ENCODE data around the gene SLC25A26.

Gene SLC25A26

DNA sequence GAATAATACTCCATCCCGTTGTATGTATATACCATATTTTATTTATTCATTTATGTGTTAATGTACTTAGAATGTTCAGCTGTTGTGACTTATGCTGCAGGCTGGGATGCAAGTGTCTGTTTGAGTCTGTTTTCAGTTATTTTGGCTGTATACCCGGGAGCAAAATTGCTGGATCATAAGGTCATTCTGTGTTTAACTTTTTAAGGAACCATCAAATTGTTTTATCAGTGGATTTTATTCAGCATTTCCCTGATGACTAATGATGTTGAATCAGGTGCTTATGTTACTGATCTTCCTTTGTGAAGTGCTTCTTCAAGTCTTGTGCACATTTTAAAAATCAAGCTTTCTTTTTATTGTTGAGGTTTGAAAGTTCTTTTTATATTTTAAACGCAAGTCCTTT lies 118.1 kb downstream of the SLC25A26 start:
- no peak for DNase-seq

DNA sequence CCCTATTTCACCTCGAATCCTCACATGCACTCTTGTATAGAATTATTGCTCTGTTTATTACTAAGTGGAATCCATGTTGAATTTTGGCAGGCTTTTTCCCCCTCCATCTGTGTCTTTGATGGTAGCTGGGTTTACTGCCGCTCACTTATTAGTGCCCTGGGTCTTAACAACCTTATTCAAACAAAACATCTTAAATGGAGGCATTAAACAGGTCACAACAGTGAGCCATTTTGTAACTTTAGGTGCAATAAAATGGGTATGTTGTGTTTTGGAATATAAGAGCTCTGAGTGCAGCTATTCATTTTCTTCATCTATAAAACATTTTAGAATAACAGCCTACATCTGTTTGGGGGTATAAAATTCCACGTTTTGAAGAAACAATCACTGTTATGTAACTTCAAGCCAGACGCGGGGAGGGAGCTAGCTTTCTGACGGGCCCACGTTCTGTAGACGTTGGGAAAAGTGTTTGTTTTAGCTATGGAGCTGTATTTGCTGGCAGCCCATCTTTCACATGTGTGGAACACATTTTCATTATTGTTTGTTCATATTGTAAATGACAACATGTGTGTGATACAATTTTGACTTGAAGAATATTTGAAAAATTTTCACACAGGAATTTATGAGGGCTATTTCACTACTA lies 122.0 kb downstream of the SLC25A26 start:
- no peak for DNase-seq

DNA sequence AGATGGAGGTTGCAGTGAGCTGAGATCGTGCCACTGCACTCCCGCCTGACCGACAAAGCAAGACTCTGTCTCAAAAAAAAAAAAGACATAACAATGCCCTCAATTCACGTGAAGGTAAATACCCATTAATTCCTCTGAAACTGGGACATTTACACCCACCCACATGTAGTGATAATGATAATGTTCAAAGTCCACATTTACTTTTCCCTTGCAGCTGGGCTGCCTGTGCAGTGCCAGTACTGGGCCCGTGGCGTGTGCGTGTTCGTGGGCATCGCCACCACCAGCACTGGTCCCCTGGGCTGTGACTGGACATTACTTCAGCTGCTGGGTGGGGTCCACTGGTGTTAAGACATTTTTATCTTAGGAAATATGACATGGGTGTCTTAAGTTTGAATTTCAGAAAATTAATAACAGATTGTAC lies 123.6 kb downstream of the SLC25A26 start:
- DNase-seq, result no peak

DNA sequence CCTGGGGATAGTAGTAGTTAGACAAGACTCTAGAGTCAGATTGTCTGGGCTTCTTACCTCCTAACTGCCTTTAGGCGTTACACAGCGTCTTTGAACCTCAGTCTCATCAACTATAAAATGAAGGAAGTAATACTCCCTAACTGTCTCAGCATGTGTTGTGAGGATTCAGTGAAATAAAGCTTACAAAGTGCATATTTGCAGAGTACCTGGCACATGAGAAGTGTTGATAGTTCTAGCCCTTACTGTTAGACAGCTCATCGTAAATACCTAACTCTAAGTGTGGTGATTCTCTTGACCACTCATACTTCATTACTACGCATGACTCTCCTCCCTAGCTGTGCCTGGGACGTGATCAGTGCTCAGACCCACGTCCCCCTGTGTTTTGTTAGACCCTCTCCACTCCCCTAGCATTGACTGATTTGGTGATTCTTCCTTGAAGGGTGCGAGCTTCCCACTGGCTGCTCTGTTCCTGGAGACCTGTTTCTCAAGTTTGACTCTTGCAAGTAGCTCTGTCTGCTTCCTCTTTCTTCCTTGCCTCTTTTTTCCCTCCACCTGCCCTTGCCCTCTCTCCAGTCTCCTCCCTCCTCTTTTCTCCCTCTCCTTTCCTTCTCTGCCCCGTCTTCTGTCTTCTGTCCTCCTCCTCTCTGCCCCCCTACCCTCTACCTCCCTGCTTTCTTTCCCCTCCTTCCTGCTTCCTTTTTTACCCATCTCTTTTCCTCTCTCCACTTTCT lies 124.2 kb downstream of the SLC25A26 start:
- DNase-seq, result no peak

DNA sequence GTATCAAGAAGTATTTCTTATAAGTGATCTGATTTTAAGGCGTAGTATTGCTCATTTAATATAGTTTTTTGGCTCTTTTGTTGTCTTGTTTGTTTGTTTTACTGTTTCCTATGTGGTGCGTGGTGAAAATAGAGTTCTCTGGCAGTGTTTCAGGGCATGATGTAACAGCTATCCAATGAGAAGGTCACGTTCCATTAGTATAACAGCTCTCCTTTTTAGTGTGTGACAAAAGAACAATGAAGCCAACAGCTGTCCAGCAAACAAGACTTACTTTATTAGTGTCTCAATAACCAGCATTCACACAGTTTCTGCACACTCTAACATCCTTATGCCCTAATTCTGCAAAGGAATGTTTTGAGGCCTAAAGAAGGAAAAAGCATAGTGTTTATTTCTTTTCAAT lies 127.9 kb downstream of the SLC25A26 start:
- DNase-seq, result no peak

DNA sequence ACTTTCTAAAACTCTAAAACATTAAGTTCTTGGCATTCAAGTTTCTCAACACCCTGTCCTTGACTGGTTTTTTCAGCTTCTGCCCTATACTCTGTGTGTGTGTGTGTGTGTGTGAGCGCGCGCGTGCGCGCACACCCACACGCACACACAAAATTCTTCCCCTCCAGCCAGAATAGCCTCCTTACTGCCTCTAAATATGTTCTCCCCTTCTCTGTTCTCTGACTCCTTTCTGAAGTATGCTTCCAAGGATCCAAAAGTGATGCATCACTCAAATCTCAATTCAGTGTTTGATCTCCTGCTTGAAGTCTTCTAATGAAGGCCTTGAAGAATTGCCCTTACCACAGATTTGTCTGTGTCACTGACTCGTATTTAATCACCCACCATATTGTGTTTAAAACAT lies 129.8 kb downstream of the SLC25A26 start:
- DNase-seq, result no peak

DNA sequence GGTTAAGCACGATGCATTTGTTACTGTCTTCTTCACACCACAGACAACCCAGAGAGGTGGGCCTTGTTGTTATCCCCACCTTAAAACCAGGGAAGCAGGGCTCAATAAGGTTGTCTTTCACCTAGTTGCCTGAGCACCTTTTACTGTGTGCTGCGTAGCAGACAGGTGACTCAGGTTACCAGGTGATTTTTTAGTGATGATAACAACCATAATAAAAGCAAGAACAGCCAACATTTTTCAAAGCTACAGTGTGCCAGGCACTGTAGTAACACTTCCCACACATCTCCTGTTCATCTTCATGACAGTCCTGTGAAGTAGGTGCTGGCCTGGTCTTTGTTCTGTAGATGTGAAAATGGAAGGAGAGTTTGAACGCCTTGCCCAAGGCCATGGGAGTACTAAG lies 132.2 kb downstream of the SLC25A26 start:
- DNase-seq, result no peak

DNA sequence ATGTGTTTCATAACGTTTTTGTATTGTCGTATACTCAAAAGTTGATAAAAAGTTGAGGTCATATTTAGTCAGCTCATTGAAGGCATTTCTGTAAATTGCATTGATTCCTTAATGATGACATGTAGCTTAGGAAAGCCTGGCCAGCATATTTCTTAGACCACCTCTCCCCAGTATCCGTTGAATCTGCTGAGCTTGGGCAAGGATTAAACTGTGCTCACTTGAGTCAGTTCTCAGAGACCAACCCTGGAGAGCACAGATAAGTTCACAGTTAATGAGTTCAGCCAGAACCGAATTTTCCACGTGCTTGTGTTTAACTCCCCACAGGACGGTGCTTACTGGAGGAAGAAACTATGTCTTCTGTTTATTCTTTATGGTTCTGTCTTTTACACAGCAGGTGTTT lies 132.7 kb downstream of the SLC25A26 start:
- DNase-seq, result no peak

DNA sequence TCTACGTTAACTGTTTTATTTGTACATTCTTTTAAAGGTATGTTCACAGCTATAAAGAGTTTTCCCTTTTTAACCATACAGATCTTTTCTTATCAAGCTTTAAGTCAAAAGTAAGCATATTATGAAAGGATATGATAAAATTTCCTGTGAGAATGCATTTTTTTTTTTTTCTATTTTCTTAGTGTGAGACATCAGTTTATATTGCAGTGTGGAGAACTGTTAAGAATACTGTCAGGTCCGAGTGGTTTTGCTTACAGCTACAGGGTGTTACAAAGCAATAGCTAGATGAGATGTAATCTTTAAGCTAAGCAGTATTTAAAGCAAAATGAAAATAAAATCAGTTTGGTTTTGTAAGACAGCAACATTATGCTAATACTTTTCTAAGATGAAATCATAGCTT lies 133.2 kb downstream of the SLC25A26 start:
- DNase-seq, result no peak

DNA sequence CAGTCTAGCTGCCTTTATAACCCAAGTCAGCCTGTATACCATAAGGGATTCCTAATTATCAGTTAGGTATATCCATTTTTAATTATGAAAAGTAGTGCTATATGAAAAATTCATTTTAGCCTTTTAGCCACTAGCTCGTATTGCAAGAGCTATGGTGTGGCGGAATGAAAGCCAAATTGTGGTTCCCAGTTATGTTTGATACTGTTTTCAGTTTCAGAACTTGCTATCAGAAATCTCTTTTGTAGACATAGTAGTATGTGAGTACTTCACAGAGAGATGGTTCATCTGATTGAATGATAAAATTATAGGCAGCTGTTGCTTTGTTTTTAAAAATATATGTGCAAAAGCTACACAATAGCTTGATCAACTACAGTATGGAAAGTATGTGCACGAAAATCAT lies 134.6 kb downstream of the SLC25A26 start:
- no peak for DNase-seq

DNA sequence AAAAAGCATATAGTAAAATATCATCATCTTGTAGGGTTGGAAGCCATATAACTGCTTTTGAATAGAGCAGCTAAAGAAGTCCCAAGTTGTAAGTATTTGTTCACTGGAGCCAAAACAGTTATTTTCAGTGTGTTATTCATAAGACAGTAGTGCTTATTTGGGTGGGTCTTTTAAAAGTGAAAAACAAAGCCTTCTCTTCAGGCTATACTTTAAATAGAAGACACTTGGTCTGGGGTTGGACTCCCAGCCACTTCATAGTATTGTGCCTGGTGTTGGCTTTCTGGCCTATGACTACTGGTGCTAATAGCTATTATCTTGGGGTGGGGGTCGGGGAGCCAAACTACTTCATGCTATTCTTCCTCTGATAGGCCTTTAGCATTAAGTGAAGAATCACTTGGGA lies 135.2 kb downstream of the SLC25A26 start:
- DNase-seq, result no peak

DNA sequence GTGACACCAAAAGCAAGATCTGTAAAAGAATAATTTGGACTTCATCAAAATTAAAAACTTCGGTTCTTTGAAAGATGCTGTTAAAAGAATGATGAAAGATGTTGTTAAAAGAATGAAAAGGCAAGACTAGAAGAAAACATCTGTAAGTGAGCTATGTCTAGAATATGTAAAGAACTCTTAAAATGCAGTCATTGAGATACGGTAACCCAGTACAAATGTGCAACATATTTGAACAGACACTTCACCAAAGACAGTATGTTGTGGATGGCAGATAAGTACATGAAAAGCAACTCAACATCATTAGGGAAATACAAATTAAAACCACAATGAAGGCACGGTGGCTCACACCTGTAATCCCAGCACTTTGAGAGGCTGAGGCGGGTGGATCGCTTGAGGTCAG lies 140.6 kb downstream of the SLC25A26 start:
- no peak for DNase-seq

DNA sequence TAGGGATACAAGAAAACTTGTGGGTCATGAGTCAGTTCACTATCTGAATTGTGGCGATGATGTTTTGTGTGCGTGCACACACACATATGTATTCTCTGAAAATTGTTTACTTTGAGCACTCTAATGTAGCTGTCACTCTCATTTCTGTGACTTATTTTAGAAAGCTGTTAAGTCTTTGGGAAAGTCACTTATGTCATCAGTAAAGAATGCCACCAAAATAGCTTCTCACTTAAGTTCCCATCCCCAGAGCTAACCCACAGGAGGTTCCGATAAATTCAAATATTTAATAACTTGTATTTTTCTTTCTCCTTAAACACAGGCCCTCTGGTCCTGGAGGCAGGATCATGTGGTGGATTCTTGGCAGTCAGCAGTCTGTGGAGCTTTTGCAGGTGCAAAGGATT lies 141.7 kb downstream of the SLC25A26 start:
- DNase-seq, result no peak

DNA sequence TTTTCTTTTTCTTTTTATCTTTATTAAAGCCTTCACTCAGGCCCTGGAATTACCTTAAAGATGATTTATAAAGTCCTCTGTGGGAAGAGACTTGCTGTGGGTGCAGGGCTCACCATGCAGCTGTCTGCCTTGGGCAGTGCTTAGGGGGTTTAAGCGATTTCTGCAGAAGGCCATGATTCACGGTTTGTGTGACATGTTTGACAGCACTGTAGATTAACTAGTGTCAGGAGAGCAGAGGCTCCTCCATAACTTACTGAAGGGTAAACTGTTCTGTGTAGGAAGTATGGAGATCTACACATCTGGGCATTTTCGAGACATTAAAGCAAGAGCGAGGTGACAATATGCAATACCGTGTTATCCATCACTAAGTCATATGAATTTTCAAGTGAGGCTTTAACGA lies 142.3 kb downstream of the SLC25A26 start:
- DNase-seq, result no peak

DNA sequence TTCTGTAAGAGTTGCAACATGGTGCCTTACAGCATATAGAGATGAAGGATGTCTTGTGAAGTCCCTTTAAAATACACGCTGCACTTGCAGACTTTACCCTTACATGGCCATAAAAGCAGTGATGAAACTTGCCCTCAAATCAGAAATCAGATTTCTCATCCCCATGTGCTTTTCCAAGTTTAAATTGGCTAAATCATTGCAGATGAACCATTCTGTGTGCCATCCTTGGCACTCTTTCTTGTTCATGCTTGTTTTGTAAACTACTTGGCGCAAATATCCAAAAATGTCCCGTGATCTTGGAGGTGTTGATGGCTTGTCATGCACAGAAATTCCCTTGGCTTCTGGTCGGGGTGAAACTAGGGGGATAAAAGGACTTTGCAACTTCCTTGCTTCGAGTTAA lies 144.3 kb downstream of the SLC25A26 start:
- DNase-seq, result no peak

DNA sequence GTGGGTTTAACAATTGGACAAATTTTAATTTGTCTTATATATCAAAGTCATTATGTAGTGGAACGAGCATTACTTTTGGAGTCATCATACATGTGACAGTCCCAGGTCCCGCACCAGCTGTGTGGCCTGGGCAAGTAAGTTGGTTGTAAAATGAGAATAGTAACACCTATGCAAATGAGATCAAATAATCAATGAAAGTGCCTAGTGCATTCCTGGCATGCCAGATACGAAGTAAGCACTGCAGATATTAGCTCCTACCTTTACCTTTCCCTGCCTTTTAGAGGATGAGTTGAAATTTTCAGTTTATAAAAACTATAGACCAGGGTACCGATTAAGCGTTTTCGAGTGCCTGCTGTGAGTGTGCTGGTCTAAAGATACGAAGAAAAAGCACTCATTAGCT lies 145.9 kb downstream of the SLC25A26 start:
- DNase-seq, result no peak

DNA sequence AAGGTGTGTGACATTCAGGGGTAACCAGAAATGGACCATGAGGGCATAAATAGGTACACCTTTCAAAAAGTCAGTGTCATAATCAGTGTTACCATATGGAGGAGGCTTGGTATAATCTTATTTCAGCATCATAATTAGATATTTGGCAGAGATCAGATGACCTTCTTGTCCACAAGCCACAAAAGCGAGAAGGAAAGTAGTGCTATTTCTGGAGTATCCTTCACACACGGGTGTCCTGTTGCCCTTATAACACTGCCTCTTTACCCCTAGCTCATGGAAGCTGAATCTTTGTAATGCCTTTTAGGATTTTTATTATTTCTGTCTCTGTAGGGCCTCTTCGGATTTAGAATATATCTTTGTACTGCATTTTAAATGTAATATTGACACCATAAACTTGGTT lies 147.2 kb downstream of the SLC25A26 start:
- no peak for DNase-seq

DNA sequence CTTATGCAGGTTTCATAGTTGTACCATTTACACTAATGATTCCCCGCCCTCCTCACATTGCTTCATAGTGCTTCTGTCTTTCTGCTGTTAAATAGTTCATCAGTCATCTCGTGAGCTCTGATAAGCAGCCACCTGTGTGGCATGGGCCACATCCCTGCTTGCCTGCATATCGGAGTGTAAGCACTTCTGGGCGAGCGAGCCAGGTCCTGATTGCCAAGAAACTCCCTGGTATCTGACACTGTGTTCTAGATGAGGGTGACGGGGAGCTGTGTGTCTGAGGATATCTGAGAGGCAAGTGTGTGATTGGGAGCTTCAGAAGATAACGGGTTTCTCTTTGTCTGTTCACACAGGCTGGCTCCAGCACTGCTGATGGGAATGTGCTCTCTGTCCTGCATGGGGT lies 149.4 kb downstream of the SLC25A26 start:
- DNase-seq, result no peak

DNA sequence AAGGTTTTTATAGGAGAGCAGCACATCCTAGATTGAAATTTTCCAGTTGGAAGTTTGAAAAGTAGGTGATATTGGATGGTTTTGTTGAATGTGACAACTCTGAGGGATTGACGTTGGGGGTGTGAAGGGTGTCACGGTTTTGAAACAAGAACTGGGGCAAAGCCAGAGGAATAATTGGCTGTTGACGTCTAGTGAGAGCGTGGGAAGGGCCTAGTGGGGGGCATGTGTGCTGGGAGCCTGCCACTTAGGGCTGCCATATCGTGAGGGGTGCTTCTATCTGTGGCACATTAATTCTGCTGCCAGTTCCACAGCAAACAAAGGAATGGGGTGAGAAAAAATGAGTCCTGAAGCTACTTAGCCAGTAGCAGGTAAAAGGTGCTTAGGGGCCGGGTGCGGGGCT lies 150.6 kb downstream of the SLC25A26 start:
- DNase-seq, result no peak

DNA sequence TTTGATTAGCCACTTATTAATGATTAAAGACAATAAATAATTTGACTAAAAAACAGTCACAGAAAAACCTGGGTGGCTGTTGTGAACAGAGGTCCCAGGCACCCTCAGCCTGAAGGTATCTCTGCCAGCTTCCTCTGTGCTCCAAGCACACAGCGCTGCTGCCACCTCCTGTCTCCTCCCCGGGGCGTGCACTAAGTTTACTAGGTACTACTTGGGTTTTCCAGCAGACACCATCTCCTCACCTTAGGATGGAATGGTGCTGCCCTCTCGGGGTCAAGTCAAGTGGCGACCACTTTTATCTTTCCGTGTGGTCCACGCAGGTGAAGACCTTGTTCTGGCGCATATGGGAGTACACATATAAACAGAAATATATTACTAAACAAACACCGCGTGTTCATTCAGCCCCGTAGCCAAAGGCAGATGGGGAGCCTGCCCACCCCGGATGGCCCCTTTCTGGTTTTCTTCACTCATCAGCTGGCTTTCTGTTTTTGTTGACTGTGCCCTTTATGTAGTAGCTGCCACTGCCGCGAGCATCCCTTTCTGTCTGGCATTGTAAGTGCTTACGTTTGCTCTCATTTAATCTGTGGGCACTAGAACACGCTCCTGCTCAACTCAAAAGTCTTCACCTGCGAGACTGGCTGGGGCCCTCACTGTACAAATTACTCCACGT lies 152.0 kb downstream of the SLC25A26 start:
- DNase-seq, result peak; percentile 19 to 35

DNA sequence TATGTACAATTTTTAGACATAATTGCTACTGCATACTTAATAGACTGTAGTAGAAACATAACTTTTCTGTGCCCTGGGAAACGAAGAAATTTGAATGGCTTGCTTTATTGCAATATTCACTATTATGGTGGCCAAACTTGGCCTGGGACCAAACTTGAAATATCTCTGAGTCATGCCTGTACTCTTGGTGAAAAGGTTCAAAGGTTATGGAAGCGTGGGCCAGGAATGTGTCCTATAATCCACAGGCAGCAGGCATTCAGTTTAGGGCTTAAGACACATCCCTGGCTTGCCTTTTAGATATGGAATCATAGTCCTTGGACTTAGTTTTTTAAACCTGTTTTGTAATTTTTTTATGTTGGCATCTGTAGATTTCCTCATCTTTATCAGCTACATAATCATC lies 155.8 kb downstream of the SLC25A26 start:
- DNase-seq, result no peak

DNA sequence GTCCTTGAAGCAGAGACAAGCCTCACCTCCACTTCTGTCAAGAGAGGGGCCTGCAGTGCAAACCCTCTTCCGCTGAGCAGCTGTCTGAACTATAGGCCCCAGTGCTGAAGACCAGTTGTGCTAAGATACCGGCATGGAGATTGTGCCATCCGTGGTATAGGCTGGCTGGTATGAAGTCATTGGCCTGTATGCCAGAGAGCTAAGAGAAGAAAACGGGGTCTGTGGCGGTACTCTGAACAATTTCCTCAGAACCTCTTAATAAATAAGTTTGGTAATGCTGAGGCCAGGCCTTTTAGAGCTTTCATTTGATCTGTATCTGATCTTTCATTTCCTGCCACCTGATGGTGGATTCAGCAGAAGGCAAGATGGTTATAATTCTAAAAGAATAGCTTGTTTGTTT lies 157.0 kb downstream of the SLC25A26 start:
- DNase-seq, result no peak

DNA sequence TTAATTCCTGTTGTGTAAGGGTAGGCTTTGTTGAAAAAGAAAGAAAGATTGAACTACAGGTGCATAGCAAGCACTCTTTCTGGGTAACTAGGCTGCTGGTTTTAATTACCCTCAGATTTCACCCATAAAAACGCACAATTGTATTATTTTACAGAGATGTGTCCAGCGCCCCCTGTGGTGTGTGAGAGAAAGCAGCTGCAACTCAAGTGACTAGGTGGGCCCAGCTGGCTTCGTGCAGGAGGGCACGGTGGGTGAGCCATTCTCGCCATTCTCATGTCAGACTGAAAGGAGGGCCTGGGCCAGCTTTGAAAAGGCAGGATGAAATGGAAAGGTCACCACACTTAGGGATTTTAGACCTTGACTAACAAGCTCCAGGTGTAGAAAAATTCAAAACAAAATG lies 157.5 kb downstream of the SLC25A26 start:
- DNase-seq, result peak; percentile 31 to 59

DNA sequence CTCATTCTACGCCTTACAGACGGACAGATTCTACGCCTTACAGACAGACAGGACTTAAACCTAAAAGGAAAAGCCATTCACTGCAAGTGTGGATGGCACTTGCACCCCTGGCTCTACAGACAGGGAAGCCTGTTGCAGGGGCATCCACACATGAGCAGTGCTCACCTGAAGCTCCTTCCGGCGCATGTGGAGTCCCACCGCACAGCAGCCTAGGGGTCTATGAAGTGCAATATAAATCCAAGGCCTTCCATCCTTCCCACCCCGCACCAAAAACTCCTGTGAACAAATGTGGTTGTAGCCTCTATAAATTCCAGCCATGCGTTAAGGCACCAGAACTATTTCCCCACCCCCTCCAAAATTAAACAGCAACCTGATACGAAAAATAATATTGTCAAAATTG lies 158.8 kb downstream of the SLC25A26 start:
- DNase-seq, result no peak

Data from activated CD4-positive, alpha-beta T cell treated with anti-CD3 and anti-CD28 coated beads, Interleukin-2, amount 50 U/mL, for 48 hours (primary cell).